HepG2 (cell line): ENCODE results near the gene TLR6. TPM values are rescaled to one million over a fixed set of nuclear protein-coding genes. Genes with fewer than 3 reads are reported as not detected.

Source experiments
- ATF2 ChIP-seq: sonication (generic); formaldehyde crosslinking; IDR thresholded peaks from 2 replicates; pipeline ENCODE4 v1.4.0; 2020; ENCODE audit warnings: missing genetic modification reagents
- DPF2 ChIP-seq: sonication (generic); formaldehyde crosslinking; IDR thresholded peaks from 2 replicates; pipeline ENCODE4 v1.4.0; 2020; ENCODE audit warnings: mild to moderate bottlenecking, low read depth, missing genetic modification reagents, borderline replicate concordance
- HOXD1 ChIP-seq: sonication (generic); formaldehyde crosslinking; IDR thresholded peaks from 2 replicates; pipeline ENCODE4 v1.5.0; 2020; ENCODE audit warnings: missing genetic modification reagents
- IRF9 ChIP-seq: sonication (generic); formaldehyde crosslinking; IDR thresholded peaks from 2 replicates; pipeline ENCODE4 v1.8.0; 2022; ENCODE audit warnings: missing genetic modification reagents, mild to moderate bottlenecking, borderline replicate concordance
- JUND ChIP-seq: sonication (generic); formaldehyde crosslinking; IDR thresholded peaks from 2 replicates; pipeline ENCODE4 v1.8.0; 2022; ENCODE audit warnings: mild to moderate bottlenecking, missing genetic modification reagents
- KDM6A ChIP-seq: IDR thresholded peaks from 2 replicates; pipeline ENCODE4 v1.6.1; 2016; ENCODE audit warnings: low read depth
- PBX3 ChIP-seq: sonication (generic); formaldehyde crosslinking; IDR thresholded peaks from 2 replicates; pipeline ENCODE4 v1.8.1; 2023; ENCODE audit warnings: missing genetic modification reagents, inconsistent platforms, borderline replicate concordance
- REPIN1 ChIP-seq: sonication (generic); formaldehyde crosslinking; IDR thresholded peaks from 2 replicates; pipeline ENCODE4 v1.8.0; 2022; ENCODE audit warnings: missing genetic modification reagents, low read depth, mild to moderate bottlenecking, borderline replicate concordance
- SMYD3 ChIP-seq: sonication (generic); formaldehyde crosslinking; IDR thresholded peaks from 2 replicates; pipeline ENCODE4 v1.8.1; 2023; ENCODE audit warnings: mild to moderate bottlenecking, missing genetic modification reagents
- ZBTB26 ChIP-seq: IDR thresholded peaks from 2 replicates; pipeline ENCODE4 v1.6.1; 2016; ENCODE audit warnings: missing compliant biosample characterization, missing genetic modification reagents, borderline replicate concordance
- ZNF101 ChIP-seq: sonication (generic); formaldehyde crosslinking; IDR thresholded peaks from 2 replicates; pipeline ENCODE4 v1.4.0; 2020; ENCODE audit warnings: mild to moderate bottlenecking, low read depth, missing genetic modification reagents, borderline replicate concordance
- ZNF205 ChIP-seq: IDR thresholded peaks from 2 replicates; pipeline ENCODE4 v1.6.1; 2018; ENCODE audit warnings: missing biosample characterization, missing genetic modification reagents
- ZNF280D ChIP-seq: sonication (generic); formaldehyde crosslinking; IDR thresholded peaks from 2 replicates; pipeline ENCODE4 v1.5.1; 2020; ENCODE audit warnings: mild to moderate bottlenecking, missing genetic modification reagents
- ZNF337 ChIP-seq: sonication (generic); formaldehyde crosslinking; IDR thresholded peaks from 2 replicates; pipeline ENCODE4 v1.5.1; 2020; ENCODE audit warnings: missing genetic modification reagents, low read depth, mild to moderate bottlenecking, borderline replicate concordance
- ZNF451 ChIP-seq: sonication (generic); formaldehyde crosslinking; IDR thresholded peaks from 2 replicates; pipeline ENCODE4 v1.5.0; 2020; ENCODE audit warnings: mild to moderate bottlenecking, missing genetic modification reagents
- ZNF496 ChIP-seq: sonication (generic); formaldehyde crosslinking; IDR thresholded peaks from 2 replicates; pipeline ENCODE4 v1.8.1; 2023; ENCODE audit warnings: mild to moderate bottlenecking, moderate library complexity, missing genetic modification reagents; ENCODE audit not compliant: insufficient replicate concordance
- ZNF574 ChIP-seq: sonication (generic); formaldehyde crosslinking; IDR thresholded peaks from 2 replicates; pipeline ENCODE4 v1.4.0; 2020; ENCODE audit warnings: missing genetic modification reagents
- ZNF720 ChIP-seq: sonication (generic); formaldehyde crosslinking; IDR thresholded peaks from 2 replicates; pipeline ENCODE4 v1.4.0; 2020; ENCODE audit warnings: missing genetic modification reagents
- polyA plus RNA-seq, 8 experiments: library from polyadenylated mRNA; depleted of rRNA in 3 of 8; stranded (reverse) in 7 of 8; unstranded in 1 of 8; fragments of >200 nt; fragmentation: Illumina TruSeq in 4 of 8; extraction: Trizol in 4 of 8; gene quantifications; 2 replicates each; pipeline versions ENCODE4 v1.2.1 to v1.2.3, GENCODE V29; 2011 to 2016; ENCODE audit warnings: low read depth in 4 of 8, missing spikeins in 1 of 8, mixed read lengths in 1 of 8; ENCODE audit not compliant: insufficient read depth in 1 of 8
- total RNA-seq, 5 experiments: library from RNA; depleted of rRNA; stranded (reverse); fragments of >200 nt; fragmentation: Illumina TruSeq; extraction: Trizol; gene quantifications; 2 replicates each; pipeline ENCODE4 v1.2.3, GENCODE V29; 2016; ENCODE audit warnings: low read depth in 1 of 5

TLR6 gene
- total and polyA plus RNA-seq, 2 of the 13 experiments (the other 11 are each of a cell fraction or from before 2014, with no cell fraction given), result 0.33 to 0.71 TPM

GRCh38 chr4:38904090-38904666 lies 47.6 kb upstream of the TLR6 start (continued):
- TF ChIP-seq ATF2 (CRISPR knock-in tag) (no peak), ZNF205 (CRISPR knock-in tag) (no peak; the same call in 1 of the 2 replicates), REPIN1 (CRISPR knock-in tag) (peak; percentile 51; the same call in 1 of the 2 replicates), HOXD1 (no peak), PBX3 (CRISPR knock-in tag) (no peak), ZNF280D (CRISPR knock-in tag) (peak; percentile 23; the same call in 1 of the 2 replicates), ZNF337 (CRISPR knock-in tag) (no peak), ZNF496 (CRISPR knock-in tag) (no peak), ZNF720 (CRISPR knock-in tag) (no peak), ZNF101 (no peak), DPF2 (no peak), ZBTB26 (CRISPR knock-in tag) (peak; percentile 88; the same call in 1 of the 2 replicates), ZNF574 (CRISPR knock-in tag) (no peak), SMYD3 (0 out of 2 replicates have a peak, but pooled peaks have one; percentile 44), JUND (no peak), ZNF451 (CRISPR knock-in tag) (no peak), IRF9 (CRISPR knock-in tag) (no peak), KDM6A (peak; percentile 70)
